ENCODE measurements around the gene EPB41L1. TPM values are rescaled to one million over a fixed set of nuclear protein-coding genes. Genes with fewer than 3 reads are reported as not detected.

Gene EPB41L1
- total and polyA plus RNA-seq, 5 donors from 2014 or later = 0.54 TPM; not detected in 4

DNA sequence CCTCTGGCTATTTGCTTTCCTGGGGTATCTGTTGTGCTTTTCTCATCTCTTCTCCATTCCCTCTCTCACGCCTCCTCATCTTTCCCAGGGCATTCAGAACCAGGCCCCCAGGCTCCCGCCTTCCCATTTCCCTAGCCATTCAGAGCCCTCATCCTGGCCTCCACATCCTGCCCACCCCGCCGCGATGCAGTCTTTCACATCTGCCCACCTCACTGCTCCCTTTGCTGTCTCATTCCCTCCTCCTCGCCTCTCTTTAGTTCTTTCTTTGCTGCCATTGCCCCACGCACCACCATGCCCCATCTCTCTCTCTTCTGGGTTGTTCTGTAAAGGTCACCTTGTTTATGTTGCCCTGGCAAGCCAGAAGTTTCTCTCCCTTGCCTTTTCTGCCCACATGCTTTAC lies 71.1 kb downstream of the EPB41L1 start:
- H3K27me3 Mint-ChIP-seq = peaks cover 18% of the 10 kb centered on the region
- Histone ChIP-seq H3K27ac (ENCODE audit: insufficient read depth, low read length, poor library complexity, severe bottlenecking) (no peak overlapping the region), H3K27me3 (ENCODE audit: control insufficient read depth, insufficient read depth, low read length) (no peaks in the 10 kb centered on the region), H3K4me1 (ENCODE audit: control insufficient read depth, insufficient read depth, low read length, poor library complexity, severe bottlenecking) (peaks cover 6% of the 10 kb centered on the region), H3K9me3 (ENCODE audit: control insufficient read depth in 2 of 2, low read length in 2 of 2) (no peaks in the 10 kb centered on the region), H3K4me3 (ENCODE audit: low read depth, low read length) (no peak overlapping the region), H3K36me3 (ENCODE audit: control insufficient read depth, insufficient read depth, low read length) (no peaks in the 10 kb centered on the region)
- DNase-seq (no peak), ATAC-seq (ENCODE audit: low read depth in 2 of 2) (no peak)
- no peak overlapping the region for H3K4me3 Mint-ChIP-seq
- no peaks in the 10 kb centered on the region for H3K36me3 Mint-ChIP-seq
- H3K27ac Mint-ChIP-seq = no peak overlapping the region
- H3K9me3 Mint-ChIP-seq = peaks cover 0 to 2% (median 0%) of the 10 kb centered on the region in 7 donors
- peaks cover 0 to 8% (median 6%) of the 10 kb centered on the region in 4 donors for H3K4me1 Mint-ChIP-seq

DNA sequence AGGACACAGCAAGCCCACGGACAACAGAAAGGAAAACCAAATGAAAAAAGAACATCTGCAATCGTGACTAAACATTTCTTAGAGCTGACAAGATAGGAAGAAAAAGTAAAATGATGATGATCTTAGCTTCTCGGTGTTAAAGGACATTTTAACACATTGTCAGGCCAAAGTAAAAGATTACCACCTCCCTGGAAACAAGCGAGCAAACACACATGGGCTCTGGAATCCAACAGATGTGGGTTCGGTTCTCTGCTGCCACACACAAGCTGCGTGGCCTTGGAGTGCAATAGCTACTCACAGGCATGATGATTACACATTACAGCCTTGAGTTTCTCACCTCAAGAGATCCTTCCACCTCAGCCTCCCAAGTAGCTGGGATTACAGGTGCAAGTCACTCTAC lies 74.2 kb downstream of the EPB41L1 start:
- Mint-ChIP-seq H3K27ac (no peak overlapping the region), H3K4me3 (no peak overlapping the region), H3K27me3 (peaks cover 18% of the 10 kb centered on the region), H3K4me1 (peaks cover 0 to 8% (median 7%) of the 10 kb centered on the region in 4 donors), H3K36me3 (no peaks in the 10 kb centered on the region), H3K9me3 (peaks cover 0 to 2% (median 0%) of the 10 kb centered on the region in 7 donors)
- no peak overlapping the region for H3K27ac ChIP-seq (ENCODE audit: insufficient read depth, low read length, poor library complexity, severe bottlenecking)
- no peaks in the 10 kb centered on the region for H3K36me3 ChIP-seq (ENCODE audit: control insufficient read depth, insufficient read depth, low read length)
- H3K9me3 ChIP-seq (ENCODE audit: control insufficient read depth in 2 of 2, low read length in 2 of 2) = no peaks in the 10 kb centered on the region
- H3K4me1 ChIP-seq (ENCODE audit: control insufficient read depth, insufficient read depth, low read length, poor library complexity, severe bottlenecking) = peaks cover 6% of the 10 kb centered on the region
- DNase-seq (no peak), ATAC-seq (ENCODE audit: low read depth in 2 of 2) (no peak)
- no peak overlapping the region for H3K4me3 ChIP-seq (ENCODE audit: low read depth, low read length)
- no peaks in the 10 kb centered on the region for H3K27me3 ChIP-seq (ENCODE audit: control insufficient read depth, insufficient read depth, low read length)

DNA sequence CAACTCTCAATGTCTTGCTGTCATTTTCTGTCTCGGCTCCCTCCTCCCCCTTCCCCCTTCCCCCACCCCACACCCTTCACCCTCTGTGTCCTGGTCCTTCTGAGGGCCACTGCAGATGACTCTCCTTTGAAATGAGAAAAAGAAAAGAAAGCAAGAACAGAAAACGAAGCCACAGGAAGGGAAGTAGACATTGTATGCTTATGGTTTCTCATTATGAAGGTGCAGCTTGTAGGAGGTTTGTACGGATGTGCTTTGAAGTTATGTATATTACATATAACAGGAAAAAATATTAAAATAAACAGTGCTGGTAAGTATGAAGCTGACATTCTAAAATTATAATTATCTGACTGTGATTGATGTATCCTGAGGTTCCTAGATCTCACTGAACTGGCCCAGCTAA lies 75.5 kb downstream of the EPB41L1 start:
- Mint-ChIP-seq H3K36me3 (no peaks in the 10 kb centered on the region), H3K4me3 (peak overlapping the region in 2 of 4 donors; percentile 21 to 29), H3K27me3 (peaks cover 18% of the 10 kb centered on the region), H3K9me3 (peaks cover 0 to 2% (median 0%) of the 10 kb centered on the region in 7 donors), H3K27ac (no peak overlapping the region), H3K4me1 (peaks cover 0 to 12% (median 7%) of the 10 kb centered on the region in 4 donors)
- H3K4me1 ChIP-seq (ENCODE audit: control insufficient read depth, insufficient read depth, low read length, poor library complexity, severe bottlenecking) = peaks cover 6% of the 10 kb centered on the region
- H3K36me3 ChIP-seq (ENCODE audit: control insufficient read depth, insufficient read depth, low read length) = no peaks in the 10 kb centered on the region
- no peak overlapping the region for H3K4me3 ChIP-seq (ENCODE audit: low read depth, low read length)
- H3K27me3 ChIP-seq (ENCODE audit: control insufficient read depth, insufficient read depth, low read length) = no peaks in the 10 kb centered on the region
- no peaks in the 10 kb centered on the region for H3K9me3 ChIP-seq (ENCODE audit: control insufficient read depth in 2 of 2, low read length in 2 of 2)
- no peak for ATAC-seq (ENCODE audit: low read depth in 2 of 2)
- no peak overlapping the region for H3K27ac ChIP-seq (ENCODE audit: insufficient read depth, low read length, poor library complexity, severe bottlenecking)
- DNase-seq = peak in 1 of 3 donors; percentile 17

DNA sequence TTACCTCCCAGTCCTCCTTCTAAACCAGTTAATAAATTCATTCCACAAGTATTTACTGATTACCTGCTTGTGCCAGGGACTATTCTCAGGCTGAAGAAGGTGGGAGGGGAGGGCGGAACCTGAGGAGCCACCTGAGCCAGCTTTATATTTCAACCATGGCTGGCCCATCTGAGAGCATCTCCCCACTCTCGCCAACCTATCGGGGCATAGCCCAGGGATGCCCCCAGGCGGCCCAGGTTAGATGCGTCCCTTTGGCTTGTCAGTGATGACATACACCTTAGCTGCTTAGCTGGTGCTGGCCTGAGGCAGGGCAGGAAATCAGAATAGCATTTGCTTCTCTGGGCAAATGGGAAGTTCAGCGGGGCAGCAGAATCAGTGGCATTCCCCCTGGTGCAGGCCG lies 76.8 kb downstream of the EPB41L1 start:
- Mint-ChIP-seq H3K4me3 (no peak overlapping the region), H3K27me3 (peaks cover 8% of the 10 kb centered on the region), H3K27ac (no peak overlapping the region), H3K9me3 (peaks cover 0 to 2% (median 0%) of the 10 kb centered on the region in 7 donors), H3K4me1 (peaks cover 7 to 19% (median 11%) of the 10 kb centered on the region in 4 donors), H3K36me3 (no peaks in the 10 kb centered on the region)
- no peak overlapping the region for H3K4me3 ChIP-seq (ENCODE audit: low read depth, low read length)
- ATAC-seq (ENCODE audit: low read depth in 2 of 2) (no peak), DNase-seq (no peak)
- peaks cover 10% of the 10 kb centered on the region for H3K4me1 ChIP-seq (ENCODE audit: control insufficient read depth, insufficient read depth, low read length, poor library complexity, severe bottlenecking)
- no peaks in the 10 kb centered on the region for H3K9me3 ChIP-seq (ENCODE audit: control insufficient read depth in 2 of 2, low read length in 2 of 2)
- H3K27ac ChIP-seq (ENCODE audit: insufficient read depth, low read length, poor library complexity, severe bottlenecking) = no peak overlapping the region
- H3K27me3 ChIP-seq (ENCODE audit: control insufficient read depth, insufficient read depth, low read length) = no peaks in the 10 kb centered on the region
- no peaks in the 10 kb centered on the region for H3K36me3 ChIP-seq (ENCODE audit: control insufficient read depth, insufficient read depth, low read length)

DNA sequence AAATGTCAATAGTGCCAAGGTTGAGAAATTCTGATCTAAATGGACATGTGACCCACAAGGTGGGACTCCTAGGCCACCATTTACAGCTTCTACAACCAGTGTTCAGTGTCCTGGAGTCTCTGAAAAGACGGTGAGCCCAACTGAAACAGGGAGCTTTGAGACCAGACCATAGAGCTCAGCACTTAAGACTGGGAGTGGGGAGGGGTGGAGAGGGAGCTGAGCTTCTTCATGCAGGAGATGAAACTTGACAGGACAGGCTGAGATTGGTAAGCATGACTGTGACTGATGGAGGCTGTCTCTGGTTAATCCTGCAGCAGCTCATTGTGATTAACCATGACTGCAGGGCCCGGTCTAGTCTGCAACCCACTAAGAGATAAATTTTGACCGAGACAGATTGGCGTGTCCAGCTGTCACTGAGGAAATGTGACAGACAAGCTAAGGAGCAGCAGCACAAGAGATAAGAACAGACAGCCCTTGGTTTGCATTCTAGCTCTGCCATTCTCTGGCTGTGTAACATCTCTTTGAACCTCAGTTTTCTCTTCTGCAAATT lies 80.3 kb downstream of the EPB41L1 start:
- Histone ChIP-seq H3K27me3 (ENCODE audit: control insufficient read depth, insufficient read depth, low read length) (no peaks in the 10 kb centered on the region), H3K36me3 (ENCODE audit: control insufficient read depth, insufficient read depth, low read length) (peaks cover 6% of the 10 kb centered on the region), H3K9me3 (ENCODE audit: control insufficient read depth in 2 of 2, low read length in 2 of 2) (no peaks in the 10 kb centered on the region), H3K4me3 (ENCODE audit: low read depth, low read length) (no peak overlapping the region), H3K27ac (ENCODE audit: insufficient read depth, low read length, poor library complexity, severe bottlenecking) (no peak overlapping the region), H3K4me1 (ENCODE audit: control insufficient read depth, insufficient read depth, low read length, poor library complexity, severe bottlenecking) (peaks cover 28% of the 10 kb centered on the region)
- no peak for ATAC-seq (ENCODE audit: low read depth in 2 of 2)
- H3K4me1 Mint-ChIP-seq = peaks cover 25 to 48% (median 37%) of the 10 kb centered on the region in 4 donors
- H3K27ac Mint-ChIP-seq = peak overlapping the region in 1 of 3 donors; percentile 20
- peak overlapping the region; percentile 21 to 94 (median 41) for H3K4me3 Mint-ChIP-seq
- no peaks in the 10 kb centered on the region for H3K36me3 Mint-ChIP-seq
- H3K9me3 Mint-ChIP-seq = no peaks in the 10 kb centered on the region
- peaks cover 4% of the 10 kb centered on the region for H3K27me3 Mint-ChIP-seq
- DNase-seq = no peak

DNA sequence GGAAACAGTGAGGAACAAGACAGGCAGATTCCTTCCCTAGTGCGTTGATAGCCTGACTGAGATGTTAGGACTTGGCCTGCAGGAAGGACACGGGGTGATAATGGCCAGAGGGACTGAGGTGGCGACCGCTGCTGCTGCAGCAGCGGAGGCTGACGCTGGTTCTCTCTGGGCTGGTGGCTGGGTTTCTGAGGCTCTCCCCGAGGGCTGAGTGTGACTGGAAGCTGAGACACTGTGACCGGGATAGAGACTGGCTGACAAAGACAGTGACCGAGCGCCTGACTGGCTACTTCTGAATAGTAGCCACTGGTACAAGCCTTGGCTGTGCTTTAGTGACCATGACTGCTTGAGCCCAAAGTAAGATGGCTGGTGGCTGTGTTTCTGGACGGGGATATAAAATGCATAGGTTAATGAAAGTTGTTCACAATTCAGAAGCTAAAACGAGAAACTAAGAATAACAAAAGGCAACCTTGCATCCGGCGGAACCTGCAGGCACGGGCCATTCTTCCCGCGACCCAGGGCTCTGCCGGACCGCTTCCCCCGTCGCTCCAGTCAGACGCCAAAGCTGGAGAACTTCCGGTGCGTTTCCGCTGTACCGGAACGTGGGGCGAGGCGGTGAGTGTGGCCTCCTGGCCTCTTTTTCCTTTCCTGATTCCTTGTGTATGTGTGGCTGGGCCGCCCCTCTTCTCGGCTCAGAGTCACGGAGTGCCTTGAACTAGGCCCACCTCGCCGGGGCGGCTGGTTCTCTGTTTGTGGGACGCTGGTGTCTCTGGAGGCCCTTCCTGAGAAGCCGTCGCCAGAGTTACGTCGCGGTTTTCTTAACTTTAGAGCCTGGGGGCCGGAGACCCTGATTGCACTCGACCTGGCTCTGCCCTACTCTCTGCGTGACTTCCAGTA lies 81.6 kb downstream of the EPB41L1 start, which contains the start of gene AAR2:
Gene AAR2, plus strand, starts transcription at position 587 of the 894 bp plus-strand sequence. CDS start 3,391 bp downstream, outside the sequence.
- Mint-ChIP-seq H3K4me3 (peak within 1 kb of the TSS; percentile 94 to 99 (median 96)), H3K27me3 (no peaks in the 10 kb centered on the region), H3K36me3 (no peaks in the 10 kb centered on the region), H3K9me3 (no peaks in the 10 kb centered on the region), H3K27ac (peak within 1 kb of the TSS; percentile 94 to 96 (median 94)), H3K4me1 (peaks cover 25 to 55% (median 41%) of the 10 kb centered on the region in 4 donors)
- H3K27me3 ChIP-seq (ENCODE audit: control insufficient read depth, insufficient read depth, low read length) = no peaks in the 10 kb centered on the region
- H3K9me3 ChIP-seq (ENCODE audit: control insufficient read depth in 2 of 2, low read length in 2 of 2) = no peaks in the 10 kb centered on the region
- ATAC-seq (ENCODE audit: low read depth in 2 of 2) (peak; percentile 94), DNase-seq (peak; percentile 47 to 90 (median 72))
- H3K36me3 ChIP-seq (ENCODE audit: control insufficient read depth, insufficient read depth, low read length) = peaks cover 17% of the 10 kb centered on the region
- peak within 1 kb of the TSS; percentile 66 for H3K27ac ChIP-seq (ENCODE audit: insufficient read depth, low read length, poor library complexity, severe bottlenecking)
- peaks cover 26% of the 10 kb centered on the region for H3K4me1 ChIP-seq (ENCODE audit: control insufficient read depth, insufficient read depth, low read length, poor library complexity, severe bottlenecking)
- peak within 1 kb of the TSS; percentile 98 for H3K4me3 ChIP-seq (ENCODE audit: low read depth, low read length)

DNA sequence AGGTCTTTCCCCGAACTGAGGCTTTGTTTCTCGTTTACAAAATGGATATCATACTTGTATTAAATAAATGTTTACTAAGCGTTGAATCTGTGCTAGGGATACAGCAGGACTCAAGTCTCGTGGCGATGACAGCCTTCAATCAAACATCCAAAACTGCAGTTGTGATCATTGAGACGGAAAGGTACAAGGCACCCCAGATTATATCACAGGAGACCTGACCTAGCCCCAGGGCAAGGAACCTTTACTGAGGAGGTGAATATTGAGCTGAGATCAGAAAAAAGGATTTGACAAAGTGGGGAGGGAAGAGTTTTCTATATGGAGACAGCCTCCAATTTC lies 82.2 kb downstream of the EPB41L1 start:
- peak overlapping the region; percentile 94 to 99 (median 96) for H3K4me3 Mint-ChIP-seq
- no peaks in the 10 kb centered on the region for H3K27me3 Mint-ChIP-seq
- DNase-seq (peak in 1 of 3 donors; percentile 3), ATAC-seq (ENCODE audit: low read depth in 2 of 2) (peak in 1 of 2 donors; percentile 17)
- Histone ChIP-seq H3K4me3 (ENCODE audit: low read depth, low read length) (peak overlapping the region; percentile 98), H3K36me3 (ENCODE audit: control insufficient read depth, insufficient read depth, low read length) (peaks cover 23% of the 10 kb centered on the region), H3K9me3 (ENCODE audit: control insufficient read depth in 2 of 2, low read length in 2 of 2) (no peaks in the 10 kb centered on the region), H3K27ac (ENCODE audit: insufficient read depth, low read length, poor library complexity, severe bottlenecking) (peak overlapping the region; percentile 66), H3K4me1 (ENCODE audit: control insufficient read depth, insufficient read depth, low read length, poor library complexity, severe bottlenecking) (peaks cover 26% of the 10 kb centered on the region), H3K27me3 (ENCODE audit: control insufficient read depth, insufficient read depth, low read length) (no peaks in the 10 kb centered on the region)
- peak overlapping the region; percentile 94 to 96 (median 94) for H3K27ac Mint-ChIP-seq
- H3K4me1 Mint-ChIP-seq = peaks cover 27 to 61% (median 45%) of the 10 kb centered on the region in 4 donors
- no peaks in the 10 kb centered on the region for H3K36me3 Mint-ChIP-seq
- peaks cover 0 to 1% (median 0%) of the 10 kb centered on the region in 7 donors for H3K9me3 Mint-ChIP-seq

Data from CD4-positive, CD25-positive, alpha-beta regulatory T cell (primary cell).